K562 (cell line): ENCODE data around the gene RAB3GAP2.

ENCODE experiments used
- CHD1 ChIP-seq: fragments of 200-600 bp; sonication (generic); IDR thresholded peaks from one replicate; pipeline ENCODE4 v1.6.1; 2012; ENCODE audit warnings: mild to moderate bottlenecking, moderate library complexity, low read length, inconsistent platforms
- CHD2 ChIP-seq: IDR thresholded peaks from 2 replicates; pipeline ENCODE4 v1.6.1; 2011; ENCODE audit warnings: low read depth, low read length
- ZBTB33 ChIP-seq: sonication (generic); formaldehyde crosslinking; IDR thresholded peaks from 2 replicates; pipeline ENCODE4 v1.8.1; 2023; ENCODE audit warnings: mild to moderate bottlenecking, missing genetic modification reagents

GRCh38 chr1:220207411-220207810 lies 64.8 kb downstream of the RAB3GAP2 start:
- TF ChIP-seq ZBTB33 (CRISPR knock-in tag): no peak
- TF ChIP-seq CHD2: no peak
- TF ChIP-seq CHD1: no peak
